HL-60 (cell line): Measurements from ENCODE around the gene ZFP36L1.

Experiments used
- DNase-seq, 2 experiments: peaks; one replicate each; pipeline ENCODE4 v3.0.0-alpha.2; 2010 to 2020; ENCODE audit warnings: low read depth in 1 of 2, low spot score in 1 of 2
- H3K27ac ChIP-seq: fragments of 250-450 bp; sonication (Bioruptor Pico); replicated peaks from 2 replicates; pipeline ENCODE4 v1.5.1; 2020; ENCODE audit warnings: mild to moderate bottlenecking, moderate library complexity
- H3K27me3 ChIP-seq: fragments of 250-450 bp; sonication (Bioruptor Pico); 2 replicates; pipeline ENCODE4 v1.5.1; 2021; ENCODE audit warnings: mild to moderate bottlenecking, moderate library complexity; ENCODE audit not compliant: insufficient read depth, poor library complexity, severe bottlenecking
- H3K4me3 ChIP-seq: replicated peaks from 2 replicates; pipeline ENCODE4 v1.5.1; 2011; ENCODE audit warnings: mild to moderate bottlenecking, control low read depth, low read length; ENCODE audit not compliant: insufficient read depth
- GABPA ChIP-seq: IDR thresholded peaks from 2 replicates; pipeline ENCODE4 v1.6.1; 2012; ENCODE audit warnings: low read depth
- POLR2AphosphoS5 ChIP-seq: IDR thresholded peaks from 2 replicates; pipeline ENCODE4 v1.6.1; 2012; ENCODE audit warnings: low read depth
- SPI1 ChIP-seq: IDR thresholded peaks from 2 replicates; pipeline ENCODE4 v1.6.1; 2012; ENCODE audit warnings: low read depth, mild to moderate bottlenecking, borderline replicate concordance
- TF ChIP-seq, protein P1 (sequence below): IDR thresholded peaks from 2 replicates; pipeline ENCODE4 v1.6.1; 2012; ENCODE audit warnings: low read depth; ENCODE audit not compliant: insufficient replicate concordance
- TF ChIP-seq, protein P2 (sequence below): IDR thresholded peaks from one replicate; pipeline ENCODE4 v1.5.1; 2011; ENCODE audit warnings: low read length, control low read depth, inconsistent platforms; ENCODE audit not compliant: insufficient read depth

The ZFP36L1 gene

DNA sequence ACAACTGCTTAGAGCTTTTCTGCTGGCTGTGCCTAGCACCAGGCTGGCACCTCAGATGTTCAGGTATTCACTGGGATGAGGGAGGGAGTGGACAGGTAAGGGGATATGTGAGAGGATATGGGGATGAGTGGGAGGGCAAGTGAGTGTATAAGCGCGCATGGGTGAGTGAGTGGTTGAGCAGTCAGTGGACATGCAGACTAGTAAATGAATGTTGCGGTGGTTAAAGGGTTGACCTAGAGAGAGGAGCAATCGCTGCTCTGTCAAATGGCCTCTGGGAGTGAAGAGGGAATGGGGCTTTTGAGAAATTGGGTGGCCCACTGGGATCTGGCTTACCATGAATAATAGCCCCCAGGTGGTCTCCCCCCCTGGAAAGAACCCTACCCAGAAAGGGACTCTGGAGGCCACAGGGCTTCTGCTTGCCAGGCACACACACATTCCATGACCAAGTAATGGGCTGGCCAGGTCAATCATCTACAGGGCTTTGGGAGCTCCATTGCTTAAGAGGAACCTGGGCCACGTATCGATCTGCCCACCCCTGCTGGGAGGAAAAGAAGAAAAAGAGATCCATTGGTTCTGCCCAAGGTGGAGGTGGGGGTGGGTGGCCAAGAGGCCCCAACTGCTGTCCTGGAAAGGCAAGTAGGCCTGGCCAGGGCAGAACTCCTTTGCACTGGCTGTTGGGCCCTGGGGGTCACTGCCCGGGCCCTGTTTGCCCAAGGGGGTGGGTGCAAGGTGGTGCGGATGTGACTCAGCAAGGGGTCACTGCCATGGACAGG lies 30.8 kb upstream of the ZFP36L1 start:
- no peak overlapping the region for H3K4me3 ChIP-seq
- TF ChIP-seq SPI1 (no peak), GABPA (no peak)
- TF ChIP-seq, protein P1, sequence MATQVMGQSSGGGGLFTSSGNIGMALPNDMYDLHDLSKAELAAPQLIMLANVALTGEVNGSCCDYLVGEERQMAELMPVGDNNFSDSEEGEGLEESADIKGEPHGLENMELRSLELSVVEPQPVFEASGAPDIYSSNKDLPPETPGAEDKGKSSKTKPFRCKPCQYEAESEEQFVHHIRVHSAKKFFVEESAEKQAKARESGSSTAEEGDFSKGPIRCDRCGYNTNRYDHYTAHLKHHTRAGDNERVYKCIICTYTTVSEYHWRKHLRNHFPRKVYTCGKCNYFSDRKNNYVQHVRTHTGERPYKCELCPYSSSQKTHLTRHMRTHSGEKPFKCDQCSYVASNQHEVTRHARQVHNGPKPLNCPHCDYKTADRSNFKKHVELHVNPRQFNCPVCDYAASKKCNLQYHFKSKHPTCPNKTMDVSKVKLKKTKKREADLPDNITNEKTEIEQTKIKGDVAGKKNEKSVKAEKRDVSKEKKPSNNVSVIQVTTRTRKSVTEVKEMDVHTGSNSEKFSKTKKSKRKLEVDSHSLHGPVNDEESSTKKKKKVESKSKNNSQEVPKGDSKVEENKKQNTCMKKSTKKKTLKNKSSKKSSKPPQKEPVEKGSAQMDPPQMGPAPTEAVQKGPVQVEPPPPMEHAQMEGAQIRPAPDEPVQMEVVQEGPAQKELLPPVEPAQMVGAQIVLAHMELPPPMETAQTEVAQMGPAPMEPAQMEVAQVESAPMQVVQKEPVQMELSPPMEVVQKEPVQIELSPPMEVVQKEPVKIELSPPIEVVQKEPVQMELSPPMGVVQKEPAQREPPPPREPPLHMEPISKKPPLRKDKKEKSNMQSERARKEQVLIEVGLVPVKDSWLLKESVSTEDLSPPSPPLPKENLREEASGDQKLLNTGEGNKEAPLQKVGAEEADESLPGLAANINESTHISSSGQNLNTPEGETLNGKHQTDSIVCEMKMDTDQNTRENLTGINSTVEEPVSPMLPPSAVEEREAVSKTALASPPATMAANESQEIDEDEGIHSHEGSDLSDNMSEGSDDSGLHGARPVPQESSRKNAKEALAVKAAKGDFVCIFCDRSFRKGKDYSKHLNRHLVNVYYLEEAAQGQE, result no peak
- TF ChIP-seq, protein P2, sequence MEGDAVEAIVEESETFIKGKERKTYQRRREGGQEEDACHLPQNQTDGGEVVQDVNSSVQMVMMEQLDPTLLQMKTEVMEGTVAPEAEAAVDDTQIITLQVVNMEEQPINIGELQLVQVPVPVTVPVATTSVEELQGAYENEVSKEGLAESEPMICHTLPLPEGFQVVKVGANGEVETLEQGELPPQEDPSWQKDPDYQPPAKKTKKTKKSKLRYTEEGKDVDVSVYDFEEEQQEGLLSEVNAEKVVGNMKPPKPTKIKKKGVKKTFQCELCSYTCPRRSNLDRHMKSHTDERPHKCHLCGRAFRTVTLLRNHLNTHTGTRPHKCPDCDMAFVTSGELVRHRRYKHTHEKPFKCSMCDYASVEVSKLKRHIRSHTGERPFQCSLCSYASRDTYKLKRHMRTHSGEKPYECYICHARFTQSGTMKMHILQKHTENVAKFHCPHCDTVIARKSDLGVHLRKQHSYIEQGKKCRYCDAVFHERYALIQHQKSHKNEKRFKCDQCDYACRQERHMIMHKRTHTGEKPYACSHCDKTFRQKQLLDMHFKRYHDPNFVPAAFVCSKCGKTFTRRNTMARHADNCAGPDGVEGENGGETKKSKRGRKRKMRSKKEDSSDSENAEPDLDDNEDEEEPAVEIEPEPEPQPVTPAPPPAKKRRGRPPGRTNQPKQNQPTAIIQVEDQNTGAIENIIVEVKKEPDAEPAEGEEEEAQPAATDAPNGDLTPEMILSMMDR, result no peak
- H3K27ac ChIP-seq, result no peak overlapping the region
- DNase-seq, result no peak
- H3K27me3 ChIP-seq, result no peaks in the 10 kb centered on the region

DNA sequence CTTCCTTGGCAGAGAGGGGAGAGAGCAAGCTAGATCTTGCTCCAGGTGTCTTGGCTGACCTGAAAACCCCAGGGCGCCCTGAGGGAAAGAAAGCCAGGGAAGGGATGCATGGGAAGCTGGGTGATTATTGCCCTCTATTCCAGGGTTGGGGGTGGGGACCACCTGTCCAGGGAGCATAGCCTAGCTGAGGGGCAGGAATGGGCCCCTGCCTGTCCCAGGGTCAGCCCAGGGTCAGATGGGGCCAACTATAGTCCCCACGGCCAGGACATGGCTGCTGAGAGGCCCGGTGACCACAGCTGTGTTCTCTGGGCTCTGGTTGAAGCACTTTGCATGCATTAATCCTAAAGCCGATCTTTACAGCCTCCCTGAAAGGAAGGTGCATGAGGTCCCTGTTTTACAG lies 30.1 kb upstream of the ZFP36L1 start:
- DNase-seq, result no peak
- H3K27ac ChIP-seq, result no peak overlapping the region
- no peaks in the 10 kb centered on the region for H3K27me3 ChIP-seq
- TF ChIP-seq, protein P1, result no peak
- H3K4me3 ChIP-seq, result no peak overlapping the region

- no peak for DNase-seq
- H3K27ac ChIP-seq, result no peak overlapping the region
- H3K27me3 ChIP-seq, result no peaks in the 10 kb centered on the region
- TF ChIP-seq SPI1 (no peak), POLR2AphosphoS5 (no peak)
- TF ChIP-seq, protein P1, result no peak
- no peak overlapping the region for H3K4me3 ChIP-seq
Measured at GRCh38 chr14:68822132-68822651, 29.3 kb upstream of the ZFP36L1 start.

GRCh38 chr14:68820999-68821683 lies 28.3 kb upstream of the ZFP36L1 start:
- H3K27ac ChIP-seq, result no peak overlapping the region
- TF ChIP-seq SPI1 (no peak), GABPA (no peak), POLR2AphosphoS5 (no peak)
- TF ChIP-seq, protein P2, result no peak
- TF ChIP-seq, protein P1, result no peak
- no peaks in the 10 kb centered on the region for H3K27me3 ChIP-seq
- DNase-seq, result no peak
- no peak overlapping the region for H3K4me3 ChIP-seq
